T-helper 2 cell treated with Interferon-gamma antibody and Interleukin-4, amounts not matched to agents 5 μg/mL and 100 μg/mL, for 36 hours (primary cell): ENCODE results near the gene FAM200C.

ENCODE experiments used
- DNase-seq: peaks from one replicate; pipeline ENCODE4 v3.0.0; 2021; ENCODE audit warnings: low spot score
- H3K27ac Mint-ChIP-seq: one replicate; pipeline ENCODE4 v1.8.0; 2021; ENCODE audit warnings: mild to moderate bottlenecking, mixed read lengths
- H3K27me3 Mint-ChIP-seq: one replicate; pipeline ENCODE4 v1.8.0; 2021; ENCODE audit warnings: low read depth, mixed read lengths
- H3K36me3 Mint-ChIP-seq: one replicate; pipeline ENCODE4 v1.8.0; 2021; ENCODE audit warnings: low read depth, mixed read lengths
- H3K4me1 Mint-ChIP-seq: one replicate; pipeline ENCODE4 v1.8.0; 2021; ENCODE audit warnings: low read depth, mixed read lengths
- H3K4me3 Mint-ChIP-seq: one replicate; pipeline ENCODE4 v1.8.0; 2022; ENCODE audit warnings: mild to moderate bottlenecking, moderate library complexity, mixed read lengths
- H3K9me3 Mint-ChIP-seq: one replicate; pipeline ENCODE4 v1.8.0; 2021; ENCODE audit warnings: mixed read lengths

Gene FAM200C

DNA sequence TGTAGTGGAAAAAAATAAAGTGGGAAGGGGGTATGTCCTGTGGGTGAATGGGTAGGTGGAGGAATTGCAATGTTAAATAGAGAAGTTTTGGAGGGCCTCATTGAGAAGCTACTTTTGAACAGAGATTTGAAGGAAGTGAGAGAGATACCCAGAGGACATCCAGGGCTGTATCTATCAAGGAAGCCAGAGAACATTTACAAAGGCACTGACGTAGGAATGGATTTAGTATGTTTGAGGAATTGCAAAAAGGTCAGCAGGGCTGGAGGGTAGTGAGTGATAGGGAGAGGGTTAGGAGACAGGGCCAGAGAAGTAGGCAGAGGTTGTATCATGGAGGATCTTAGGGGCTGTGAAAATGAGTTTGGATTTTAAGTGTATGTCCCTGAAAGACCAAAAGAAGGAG is 35.7 kb upstream of the FAM200C start:
- no peak for DNase-seq
- Mint-ChIP-seq H3K27ac (no peak overlapping the region), H3K9me3 (no peaks in the 10 kb centered on the region), H3K4me1 (peaks cover 16% of the 10 kb centered on the region), H3K27me3 (peaks cover 2% of the 10 kb centered on the region), H3K36me3 (peaks cover 4% of the 10 kb centered on the region), H3K4me3 (no peak overlapping the region)

DNA sequence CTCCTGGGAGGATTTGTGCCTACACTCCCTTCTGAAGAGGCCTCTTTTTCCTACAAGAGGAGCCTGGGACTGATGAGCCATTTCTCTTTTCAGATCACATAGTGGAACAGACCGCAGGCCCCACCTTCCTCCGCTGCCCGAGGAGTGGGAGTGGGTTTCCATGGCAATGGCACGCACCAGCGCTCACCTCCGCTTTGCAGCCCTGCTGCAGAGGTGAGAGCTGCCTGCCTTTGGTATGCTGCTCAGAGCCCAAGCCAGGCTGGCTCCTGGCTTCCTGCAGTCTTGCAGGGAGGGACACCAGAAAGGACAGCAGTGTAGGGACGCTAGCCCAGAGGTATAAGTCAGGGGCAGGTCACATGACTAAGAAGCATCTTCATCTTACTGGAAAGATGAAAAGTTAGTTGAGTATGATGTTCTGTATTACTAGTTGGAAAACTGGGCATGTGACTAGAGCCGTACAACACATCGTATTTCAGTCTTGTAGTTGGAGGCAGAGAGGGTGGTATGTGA is 34.2 kb upstream of the FAM200C start:
- Mint-ChIP-seq H3K4me1 (peaks cover 9% of the 10 kb centered on the region), H3K27me3 (peaks cover 2% of the 10 kb centered on the region), H3K27ac (no peak overlapping the region), H3K36me3 (peaks cover 12% of the 10 kb centered on the region), H3K4me3 (no peak overlapping the region), H3K9me3 (no peaks in the 10 kb centered on the region)
- DNase-seq: no peak

DNA sequence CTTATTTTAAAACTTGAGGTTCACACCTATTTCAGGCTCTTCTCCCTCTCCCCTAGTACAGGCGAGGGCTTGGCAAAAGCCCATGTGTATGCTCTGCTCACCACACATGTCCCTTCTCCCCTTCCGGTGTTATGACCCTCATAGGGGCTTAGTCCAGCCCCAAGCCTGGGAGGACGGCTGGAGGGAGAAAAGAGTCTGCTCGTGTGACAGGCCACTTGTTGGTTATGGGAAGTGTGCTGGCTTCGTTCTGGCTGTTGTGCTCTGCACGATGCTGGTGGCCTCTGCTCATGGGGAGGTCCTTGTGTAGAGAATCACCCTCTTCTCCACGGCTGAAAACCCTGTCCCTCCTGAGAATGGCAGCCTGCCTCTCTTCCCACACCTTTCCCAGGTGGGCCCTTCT is 32.9 kb upstream of the FAM200C start:
- H3K27me3 Mint-ChIP-seq: peaks cover 2% of the 10 kb centered on the region
- H3K4me3 Mint-ChIP-seq: no peak overlapping the region
- H3K9me3 Mint-ChIP-seq: no peaks in the 10 kb centered on the region
- no peak overlapping the region for H3K27ac Mint-ChIP-seq
- H3K4me1 Mint-ChIP-seq: peaks cover 1% of the 10 kb centered on the region
- peaks cover 23% of the 10 kb centered on the region for H3K36me3 Mint-ChIP-seq
- no peak for DNase-seq

DNA sequence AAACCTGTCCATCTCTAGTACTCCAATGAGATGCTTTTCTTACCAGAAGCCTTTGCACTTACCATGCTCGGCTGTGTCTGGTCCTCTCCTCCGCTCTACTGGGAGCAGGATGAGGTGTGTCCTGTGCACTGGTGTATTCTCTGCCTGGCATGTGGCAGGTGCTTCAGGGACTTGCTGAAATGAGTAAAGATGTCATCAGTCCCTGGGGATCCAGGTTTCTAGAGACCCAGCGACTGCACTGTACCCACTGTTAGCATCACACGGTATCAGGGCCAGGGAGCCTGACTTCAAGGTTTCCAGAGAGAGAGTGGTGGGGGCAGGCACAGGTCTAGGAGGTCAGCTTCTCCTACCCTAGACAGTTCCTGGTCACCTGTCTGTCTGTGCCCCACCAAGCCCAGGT is 32.3 kb upstream of the FAM200C start:
- H3K4me1 Mint-ChIP-seq: peaks cover 4% of the 10 kb centered on the region
- no peak overlapping the region for H3K4me3 Mint-ChIP-seq
- DNase-seq: no peak
- peaks cover 29% of the 10 kb centered on the region for H3K36me3 Mint-ChIP-seq
- H3K9me3 Mint-ChIP-seq: no peaks in the 10 kb centered on the region
- no peak overlapping the region for H3K27ac Mint-ChIP-seq
- H3K27me3 Mint-ChIP-seq: peaks cover 2% of the 10 kb centered on the region

DNA sequence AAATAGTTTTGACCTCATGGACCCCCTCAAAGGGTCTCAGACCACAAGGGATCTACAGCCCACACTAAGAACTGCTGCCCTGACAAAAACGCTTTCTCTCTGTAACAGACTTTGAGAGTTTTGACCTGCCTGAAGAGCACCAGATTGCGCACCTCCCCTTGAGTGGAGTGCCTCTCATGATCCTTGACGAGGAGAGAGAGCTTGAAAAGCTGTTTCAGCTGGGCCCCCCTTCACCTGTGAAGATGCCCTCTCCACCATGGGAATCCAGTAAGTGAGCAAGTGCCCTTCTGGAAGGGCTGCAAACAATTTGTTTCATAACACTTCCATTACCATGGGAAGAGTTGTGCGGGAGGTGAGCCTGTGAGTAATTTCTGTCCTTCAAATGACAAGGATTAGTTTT is 27.8 kb upstream of the FAM200C start:
- Mint-ChIP-seq H3K4me3 (no peak overlapping the region), H3K27me3 (no peaks in the 10 kb centered on the region), H3K36me3 (peaks cover 59% of the 10 kb centered on the region), H3K4me1 (peaks cover 32% of the 10 kb centered on the region), H3K9me3 (no peaks in the 10 kb centered on the region), H3K27ac (no peak overlapping the region)
- DNase-seq: no peak

DNA sequence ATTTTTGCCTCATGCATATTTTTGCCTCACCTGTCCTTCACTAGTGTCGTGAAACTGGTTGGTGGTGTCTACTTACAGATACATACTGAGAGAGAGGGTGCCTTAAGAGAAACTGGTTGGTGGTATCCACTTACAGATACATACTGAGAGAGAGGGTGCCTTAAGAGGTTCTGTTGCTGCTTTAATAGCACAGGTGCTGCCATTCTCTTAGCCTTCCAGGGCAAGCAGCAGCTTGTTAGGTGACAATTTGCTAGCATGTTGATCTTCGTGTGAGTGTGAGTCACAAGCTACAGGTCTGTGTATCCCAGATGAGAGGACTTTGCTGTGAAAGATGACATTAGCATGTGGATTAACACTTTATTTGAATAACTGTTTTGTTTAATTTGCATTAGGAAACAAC is 23.2 kb upstream of the FAM200C start:
- Mint-ChIP-seq H3K27ac (peak overlapping the region; percentile 66), H3K4me3 (peak overlapping the region; percentile 94), H3K4me1 (peaks cover 59% of the 10 kb centered on the region), H3K36me3 (peaks cover 40% of the 10 kb centered on the region), H3K27me3 (no peaks in the 10 kb centered on the region), H3K9me3 (no peaks in the 10 kb centered on the region)
- DNase-seq: no peak

DNA sequence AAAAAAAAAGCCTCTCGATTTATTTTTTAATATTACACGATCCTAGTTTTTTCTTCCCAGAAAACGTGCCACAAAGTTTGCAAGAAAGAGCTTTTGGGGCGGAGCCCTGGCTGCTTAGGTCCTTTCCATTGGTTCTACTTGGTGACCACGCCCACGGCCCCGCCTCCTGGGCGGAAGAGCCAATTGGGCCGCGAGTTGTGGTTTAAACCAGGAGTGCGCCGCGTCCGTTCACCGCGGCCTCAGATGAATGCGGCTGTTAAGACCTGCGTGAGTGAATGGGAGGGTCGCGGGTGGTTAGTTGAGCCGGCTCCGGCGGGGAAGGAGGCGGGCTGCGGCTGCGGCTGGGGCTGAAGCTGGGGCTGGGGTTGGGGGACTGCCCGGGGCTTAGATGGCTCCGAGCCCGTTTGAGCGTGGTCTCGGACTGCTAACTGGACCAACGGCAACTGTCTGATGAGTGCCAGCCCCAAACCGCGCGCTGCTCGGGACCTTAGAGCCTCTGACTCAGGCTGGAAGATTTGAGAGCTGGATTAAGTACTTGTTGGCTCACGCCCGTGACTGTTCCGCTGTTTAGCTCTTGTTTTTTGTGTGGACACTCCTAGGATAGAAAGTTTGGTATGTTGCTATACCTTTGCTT is 21.9 kb upstream of the FAM200C start, which contains the start of gene PTTG1:
Gene PTTG1, plus strand, starts transcription at position 231 of the 634 bp plus-strand sequence. CDS start 458 bp downstream, outside the sequence.
- H3K36me3 Mint-ChIP-seq: peaks cover 33% of the 10 kb centered on the region
- H3K27me3 Mint-ChIP-seq: no peaks in the 10 kb centered on the region
- H3K27ac Mint-ChIP-seq: peak within 1 kb of the TSS; percentile 91
- H3K4me1 Mint-ChIP-seq: peaks cover 64% of the 10 kb centered on the region
- H3K4me3 Mint-ChIP-seq: peak within 1 kb of the TSS; percentile 94
- no peaks in the 10 kb centered on the region for H3K9me3 Mint-ChIP-seq
- DNase-seq: peak; percentile 94

DNA sequence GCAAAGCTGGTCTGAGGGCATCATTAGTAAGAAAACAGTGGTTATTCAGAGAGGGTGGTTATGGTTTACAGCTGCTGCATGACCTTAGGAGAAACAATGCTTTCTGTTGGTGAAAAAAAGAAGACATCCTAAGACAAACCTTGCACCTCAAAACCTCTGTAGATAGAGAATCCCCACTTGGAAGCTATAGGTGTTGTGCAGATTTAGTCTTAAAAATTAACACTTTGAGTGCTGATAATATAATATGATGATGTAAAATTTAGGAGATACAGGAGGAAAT is 20.4 kb upstream of the FAM200C start:
- H3K36me3 Mint-ChIP-seq: peaks cover 35% of the 10 kb centered on the region
- peaks cover 70% of the 10 kb centered on the region for H3K4me1 Mint-ChIP-seq
- peak overlapping the region; percentile 93 for H3K4me3 Mint-ChIP-seq
- H3K27ac Mint-ChIP-seq: peak overlapping the region; percentile 98
- no peak for DNase-seq
- H3K27me3 Mint-ChIP-seq: no peaks in the 10 kb centered on the region
- H3K9me3 Mint-ChIP-seq: no peaks in the 10 kb centered on the region

DNA sequence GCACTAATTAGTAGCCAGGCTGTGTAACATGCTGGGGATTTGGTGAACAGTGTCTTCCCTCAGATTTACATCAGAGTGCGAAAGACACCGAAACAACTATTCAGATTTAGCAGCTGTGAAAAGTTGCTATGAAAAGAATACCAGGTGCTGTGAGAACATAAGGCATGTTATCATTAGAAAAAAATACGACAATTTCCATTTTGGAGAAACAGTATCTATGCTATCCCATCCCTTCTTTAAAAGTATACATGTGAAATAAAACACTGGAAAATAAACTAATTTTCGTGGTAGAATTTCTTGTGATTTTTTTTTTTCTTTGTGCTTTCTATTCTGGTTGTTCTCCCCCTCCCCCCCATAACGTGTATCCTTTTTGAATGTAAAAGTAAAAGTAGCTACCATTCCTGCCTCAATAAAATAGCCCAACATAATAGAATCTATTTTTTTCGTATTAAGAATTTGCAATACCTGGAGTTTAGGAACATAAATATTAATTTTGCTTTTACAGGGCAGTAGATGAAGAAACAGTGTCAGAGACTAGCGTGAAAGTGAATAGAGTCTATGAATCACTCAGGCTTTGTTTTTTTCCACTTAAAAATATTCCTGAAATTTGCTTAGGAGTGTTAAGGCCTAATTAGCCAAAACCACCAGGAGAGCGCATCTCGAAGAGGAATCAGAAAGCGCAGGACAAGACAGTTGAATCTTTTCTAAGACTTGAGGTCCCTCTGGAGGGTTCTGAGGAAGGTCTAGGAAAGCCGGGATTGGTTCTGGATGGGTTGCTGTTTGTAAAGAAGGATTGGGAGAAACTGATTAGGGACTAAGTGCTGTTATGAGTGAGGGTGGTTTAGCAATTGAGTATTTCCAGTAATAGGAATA is 19.8 kb upstream of the FAM200C start:
- Mint-ChIP-seq H3K36me3 (peaks cover 32% of the 10 kb centered on the region), H3K27ac (peak overlapping the region; percentile 98), H3K27me3 (no peaks in the 10 kb centered on the region), H3K9me3 (no peaks in the 10 kb centered on the region), H3K4me1 (peaks cover 65% of the 10 kb centered on the region), H3K4me3 (peak overlapping the region; percentile 93)
- DNase-seq: no peak

DNA sequence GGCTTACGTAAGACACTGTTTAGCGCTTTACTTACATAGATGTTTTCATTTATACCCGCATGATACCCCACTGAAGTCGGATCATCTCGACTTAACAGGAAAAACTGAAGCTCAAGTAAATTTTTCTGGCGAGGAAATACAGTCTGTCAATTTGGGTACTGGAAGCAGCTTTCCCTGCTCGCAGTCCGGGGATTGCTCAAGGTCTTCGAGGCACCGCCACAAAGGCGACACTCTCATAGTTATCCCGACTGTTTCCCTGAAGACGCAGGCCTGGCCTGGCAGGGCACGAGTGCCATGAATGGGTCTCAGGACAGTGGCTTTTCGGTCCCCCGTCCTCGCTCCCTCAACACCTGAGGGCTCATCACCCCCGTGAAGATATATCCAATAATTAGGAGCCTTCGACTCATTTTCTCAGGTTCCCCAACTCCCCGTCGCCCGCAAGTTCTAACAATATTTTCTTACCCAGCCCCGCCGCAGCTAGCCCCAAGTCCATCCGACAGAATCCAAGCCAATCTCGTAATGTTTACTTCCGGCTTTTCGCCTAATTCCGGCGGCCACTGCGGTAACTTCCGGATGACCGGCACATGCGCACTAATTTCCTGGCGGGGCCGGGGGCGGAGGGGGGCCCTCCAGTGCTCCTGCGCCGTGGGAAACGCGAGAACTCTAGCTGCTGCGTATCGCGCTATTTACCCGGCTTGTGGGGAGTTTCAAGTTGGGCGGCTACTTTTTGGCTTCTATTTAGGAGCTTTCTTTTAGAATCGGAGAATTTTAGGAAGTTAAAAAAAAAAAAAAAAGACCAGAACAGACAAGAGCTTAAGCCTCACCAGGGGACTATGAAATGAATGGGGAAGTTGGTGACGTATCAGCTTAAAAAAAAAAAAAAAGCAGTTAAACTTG is 19.0 kb upstream of the FAM200C start, which contains the start of gene SLU7:
Gene SLU7, minus strand, starts transcription at position 521 of the 897 bp plus-strand sequence. CDS start 3,787 bp downstream, outside the sequence.
- Mint-ChIP-seq H3K4me1 (peaks cover 58% of the 10 kb centered on the region), H3K36me3 (peaks cover 26% of the 10 kb centered on the region)

DNA sequence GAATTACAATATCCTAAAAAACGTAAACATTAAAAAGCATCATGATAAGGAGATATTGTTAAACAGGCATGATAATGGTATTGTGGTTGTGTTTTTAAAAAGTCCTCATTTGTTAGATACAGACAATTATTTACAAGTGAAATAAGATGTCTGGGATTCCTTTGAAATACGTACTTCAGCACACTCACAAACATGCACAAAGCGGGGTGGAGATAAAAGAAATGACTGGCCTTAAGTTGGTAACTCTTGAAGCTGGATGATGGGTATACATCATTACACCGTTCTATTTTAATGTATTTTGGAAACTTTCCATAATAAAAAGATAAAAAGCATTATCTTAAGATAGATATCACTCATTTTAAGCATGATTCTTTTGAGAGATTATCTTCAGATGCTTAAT is 1.0 kb downstream of the FAM200C start:
- Mint-ChIP-seq H3K9me3 (no peaks in the 10 kb centered on the region), H3K27ac (no peak overlapping the region), H3K4me1 (peaks cover 13% of the 10 kb centered on the region), H3K27me3 (no peaks in the 10 kb centered on the region), H3K36me3 (peaks cover 11% of the 10 kb centered on the region), H3K4me3 (peak overlapping the region; percentile 87)
- DNase-seq: no peak

More for the DNA sequence above, 19.0 kb upstream of the FAM200C start, which contains the start of gene SLU7:
- peak within 1 kb of the TSS; percentile 93 for H3K4me3 Mint-ChIP-seq
- peak; percentile 91 for DNase-seq
- H3K27ac Mint-ChIP-seq: peak within 1 kb of the TSS; percentile 98
- no peaks in the 10 kb centered on the region for H3K9me3 Mint-ChIP-seq
- no peaks in the 10 kb centered on the region for H3K27me3 Mint-ChIP-seq

DNA sequence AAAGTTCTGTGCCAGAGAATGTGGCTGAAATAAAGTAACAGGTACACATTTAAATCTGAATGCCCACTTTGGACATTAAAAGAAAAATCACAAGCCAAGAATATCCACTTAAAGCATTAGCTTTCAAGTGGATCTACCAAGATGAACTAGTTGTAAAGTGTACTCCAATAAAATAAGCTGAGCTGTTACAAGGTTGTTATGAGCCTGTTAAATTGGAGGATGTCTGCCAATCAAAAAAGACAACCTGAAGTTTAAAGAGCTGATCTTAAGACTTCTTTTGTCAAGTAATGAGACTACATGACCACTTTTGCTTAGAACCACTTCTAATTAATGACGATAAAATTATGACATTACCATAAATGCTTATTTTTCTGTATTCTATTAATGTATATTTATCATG is 2.4 kb downstream of the FAM200C start:
- Mint-ChIP-seq H3K27ac (no peak overlapping the region), H3K9me3 (no peaks in the 10 kb centered on the region), H3K4me1 (peaks cover 13% of the 10 kb centered on the region), H3K4me3 (no peak overlapping the region), H3K27me3 (no peaks in the 10 kb centered on the region), H3K36me3 (peaks cover 5% of the 10 kb centered on the region)
- DNase-seq: no peak

DNA sequence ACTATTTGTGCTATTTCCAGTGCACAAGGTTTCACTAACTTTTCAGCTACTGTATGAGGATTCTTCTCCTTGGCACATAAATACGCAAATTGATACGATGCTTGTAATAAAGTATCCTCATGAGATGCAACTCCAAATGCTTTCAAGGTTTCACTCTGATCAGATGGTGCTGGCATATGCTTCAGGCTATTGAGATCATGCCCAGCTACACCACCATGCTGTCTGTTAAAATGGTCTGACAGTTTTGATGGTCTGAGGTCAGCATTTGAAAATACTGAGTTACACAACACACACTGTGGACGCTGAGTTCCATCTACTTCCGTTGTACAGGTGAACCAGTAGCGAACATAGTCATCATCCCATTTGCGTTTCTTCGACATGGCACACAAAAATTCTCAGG is 4.7 kb downstream of the FAM200C start:
- Mint-ChIP-seq H3K27ac (no peak overlapping the region), H3K4me3 (no peak overlapping the region), H3K27me3 (no peaks in the 10 kb centered on the region), H3K9me3 (no peaks in the 10 kb centered on the region), H3K4me1 (peaks cover 11% of the 10 kb centered on the region), H3K36me3 (no peaks in the 10 kb centered on the region)
- DNase-seq: no peak
